CD4-positive, alpha-beta T cell treated with Interleukin-10 for 1 hour (primary cell): ENCODE results near the gene LSP1.
"Not testable (repeated sequence)": the region's sequence is repeated elsewhere in the genome, so short reads cannot be mapped to it uniquely, and the experiment has no call there.

Experiments
- DNase-seq: peaks from one replicate; pipeline ENCODE4 v3.0.0-alpha.2; 2020

The LSP1 gene

DNA sequence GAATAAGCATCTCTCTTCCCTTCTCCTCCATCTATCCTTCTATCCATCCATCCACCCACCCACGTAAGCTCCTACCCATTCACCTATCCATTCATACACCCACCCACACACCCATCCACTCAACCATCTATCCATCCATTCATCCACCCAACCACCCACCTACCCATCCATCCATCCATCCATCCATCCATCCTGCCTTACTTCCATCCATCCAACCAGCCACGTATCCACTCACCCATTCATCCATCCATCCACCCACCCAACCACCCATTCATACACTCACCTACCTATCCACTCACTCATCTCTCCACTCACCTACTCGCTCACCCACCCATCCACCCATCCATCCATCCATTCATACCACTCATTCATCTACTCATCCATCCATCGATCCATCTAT is 79.8 kb downstream of the LSP1 start:
- no peak for DNase-seq

DNA sequence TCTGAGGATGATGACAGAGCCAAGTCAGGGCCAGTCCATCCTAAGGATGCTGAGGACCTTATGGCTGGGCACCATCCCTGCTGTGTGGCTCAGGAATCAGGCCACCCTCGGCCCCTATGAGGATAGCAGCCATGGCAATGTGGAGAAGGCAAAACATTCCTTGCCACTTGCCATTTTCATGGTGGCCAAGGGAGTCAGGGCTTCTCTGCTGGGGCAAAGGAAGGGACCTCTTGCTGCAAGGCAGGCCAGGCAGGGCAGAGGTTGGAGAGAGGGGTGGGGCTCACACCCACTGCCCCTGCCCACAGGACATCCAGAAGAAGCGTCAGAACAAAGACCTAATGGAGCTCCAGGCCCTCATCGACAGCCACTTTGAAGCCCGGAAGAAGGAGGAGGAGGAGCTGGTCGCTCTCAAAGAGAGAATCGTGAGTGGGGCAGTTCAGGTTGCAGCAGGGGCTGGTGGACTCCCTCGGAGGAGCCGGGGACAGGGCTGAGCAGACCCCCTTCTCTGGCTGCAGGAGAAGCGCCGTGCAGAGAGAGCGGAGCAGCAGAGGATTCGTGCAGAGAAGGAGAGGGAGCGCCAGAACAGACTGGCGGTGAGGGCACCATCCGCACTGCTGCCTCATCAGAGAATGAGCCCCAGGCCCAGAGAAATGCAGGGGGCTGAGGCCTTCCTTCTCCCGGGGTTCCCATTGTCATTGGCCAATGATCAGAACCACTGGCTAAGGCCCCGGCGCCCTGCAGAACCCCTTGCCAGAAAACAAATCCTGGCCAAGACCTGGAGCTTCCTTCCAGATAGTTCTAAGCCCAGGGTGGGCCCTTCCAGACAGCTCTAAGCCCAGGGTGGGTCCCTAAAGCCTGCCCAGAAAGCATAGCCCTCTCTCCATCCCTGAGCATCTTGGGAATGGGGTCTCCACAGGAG is 80.8 kb downstream of the LSP1 start:
- no peak for DNase-seq

DNA sequence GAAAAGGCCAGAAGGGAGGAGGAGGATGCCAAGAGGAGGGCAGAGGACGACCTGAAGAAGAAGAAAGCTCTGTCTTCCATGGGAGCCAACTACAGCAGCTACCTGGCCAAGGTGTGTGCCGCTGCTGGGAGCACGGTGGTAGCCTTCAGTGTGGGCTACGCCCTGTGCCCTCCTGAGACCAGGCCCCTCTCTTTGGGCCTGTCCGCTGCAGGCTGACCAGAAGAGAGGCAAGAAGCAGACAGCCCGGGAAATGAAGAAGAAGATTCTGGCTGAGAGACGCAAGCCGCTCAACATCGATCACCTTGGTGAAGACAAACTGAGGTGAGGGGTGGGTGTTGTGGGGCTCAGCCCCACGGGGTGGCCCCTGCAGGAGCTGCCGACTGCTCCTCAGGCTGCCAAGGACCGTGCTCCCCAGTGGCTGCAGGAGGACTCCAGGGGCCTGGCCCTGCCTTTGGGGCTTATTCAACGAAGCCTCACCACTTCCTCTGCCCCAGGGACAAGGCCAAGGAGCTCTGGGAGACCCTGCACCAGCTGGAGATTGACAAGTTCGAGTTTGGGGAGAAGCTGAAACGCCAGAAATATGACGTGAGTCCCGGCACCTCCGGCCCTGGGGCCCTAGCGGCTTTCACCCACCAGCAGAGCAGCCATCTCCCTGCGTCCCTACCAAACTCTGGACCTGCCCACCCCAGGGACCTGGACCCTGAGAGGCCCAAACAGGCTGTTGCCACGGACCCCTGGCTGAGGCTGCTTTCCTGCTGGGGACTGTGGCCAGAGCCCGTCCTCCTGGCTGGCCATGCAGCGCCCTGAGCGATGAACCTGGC is 81.7 kb downstream of the LSP1 start:
- DNase-seq = no peak

DNA sequence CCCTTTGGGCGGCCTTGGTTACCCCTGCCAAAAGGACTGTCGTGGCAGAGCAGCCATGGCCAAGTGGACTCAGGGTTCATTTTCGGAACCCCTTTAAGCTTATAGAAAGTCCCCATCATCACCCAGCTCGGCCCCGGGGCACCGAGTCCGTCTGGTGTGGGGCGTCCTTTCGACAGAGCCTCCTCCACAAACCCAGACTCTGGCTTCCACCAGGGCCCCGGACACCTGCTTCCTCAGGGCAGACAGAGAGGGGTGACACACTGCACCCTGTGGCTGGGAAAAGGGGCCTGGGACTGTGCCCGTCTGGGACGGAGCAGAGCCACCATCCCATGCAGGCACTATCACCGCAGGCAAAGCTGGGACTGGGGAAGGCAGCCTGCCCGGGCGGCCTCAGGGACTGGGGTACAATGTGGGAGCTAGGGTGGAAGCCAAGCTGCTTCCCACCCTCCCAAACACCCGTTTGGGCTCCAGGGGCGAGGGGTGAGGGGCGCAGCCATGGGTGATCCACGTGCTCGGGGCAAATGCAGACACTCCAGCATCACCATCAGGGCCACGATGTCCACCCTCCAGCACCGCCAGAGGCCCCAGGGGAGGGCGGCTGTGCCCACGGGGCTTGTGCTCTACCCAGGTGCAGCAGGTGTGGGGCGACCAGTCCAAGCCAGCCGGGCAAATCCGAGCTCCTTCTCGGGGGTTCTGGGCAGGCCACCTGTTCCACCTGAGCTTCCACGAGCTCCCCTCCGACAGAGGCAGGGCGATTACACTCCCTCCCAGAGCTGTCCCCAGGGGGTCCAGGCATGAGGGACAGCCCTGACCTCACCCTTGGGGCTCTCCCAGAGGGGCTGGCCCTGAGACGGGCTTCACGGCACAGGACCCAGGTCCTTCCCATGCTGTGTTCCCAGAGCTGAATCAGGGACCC is 82.5 kb downstream of the LSP1 start:
- no peak for DNase-seq

DNA sequence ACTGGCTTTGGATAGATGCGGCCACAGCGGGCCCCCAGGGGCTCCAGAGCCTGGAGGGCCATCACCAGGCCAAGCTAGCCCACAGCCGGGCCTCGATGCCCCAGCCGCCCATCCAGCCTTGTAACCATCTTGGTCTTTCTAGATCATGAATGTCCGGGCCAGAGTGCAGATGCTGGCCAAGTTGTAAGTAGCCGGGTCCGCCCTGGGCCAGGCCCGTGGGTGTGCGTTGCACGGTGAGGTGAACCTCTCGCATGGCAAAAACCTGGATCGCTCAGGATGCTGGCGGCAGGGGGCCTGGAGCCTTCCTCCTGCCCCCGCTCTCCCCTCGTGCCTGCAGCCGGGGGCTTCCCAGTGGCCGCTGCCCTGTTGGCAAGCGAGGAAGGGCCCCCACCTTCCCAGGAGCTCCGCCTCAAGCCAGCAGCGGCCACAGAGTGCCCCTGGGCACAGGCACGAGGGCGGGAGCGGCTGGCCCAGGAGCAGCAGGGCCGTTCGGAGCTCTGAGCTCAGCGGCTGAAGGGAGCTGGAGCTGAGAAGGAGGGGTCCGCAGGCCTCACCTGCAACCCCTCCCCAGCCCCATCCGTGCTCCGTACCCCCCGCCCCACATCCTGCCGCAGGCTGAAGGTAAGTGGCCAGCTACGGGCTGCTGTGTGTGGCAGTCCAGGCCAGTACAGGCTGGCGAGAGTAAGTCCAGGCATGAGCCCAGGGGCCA is 83.3 kb downstream of the LSP1 start:
- no peak for DNase-seq

DNA sequence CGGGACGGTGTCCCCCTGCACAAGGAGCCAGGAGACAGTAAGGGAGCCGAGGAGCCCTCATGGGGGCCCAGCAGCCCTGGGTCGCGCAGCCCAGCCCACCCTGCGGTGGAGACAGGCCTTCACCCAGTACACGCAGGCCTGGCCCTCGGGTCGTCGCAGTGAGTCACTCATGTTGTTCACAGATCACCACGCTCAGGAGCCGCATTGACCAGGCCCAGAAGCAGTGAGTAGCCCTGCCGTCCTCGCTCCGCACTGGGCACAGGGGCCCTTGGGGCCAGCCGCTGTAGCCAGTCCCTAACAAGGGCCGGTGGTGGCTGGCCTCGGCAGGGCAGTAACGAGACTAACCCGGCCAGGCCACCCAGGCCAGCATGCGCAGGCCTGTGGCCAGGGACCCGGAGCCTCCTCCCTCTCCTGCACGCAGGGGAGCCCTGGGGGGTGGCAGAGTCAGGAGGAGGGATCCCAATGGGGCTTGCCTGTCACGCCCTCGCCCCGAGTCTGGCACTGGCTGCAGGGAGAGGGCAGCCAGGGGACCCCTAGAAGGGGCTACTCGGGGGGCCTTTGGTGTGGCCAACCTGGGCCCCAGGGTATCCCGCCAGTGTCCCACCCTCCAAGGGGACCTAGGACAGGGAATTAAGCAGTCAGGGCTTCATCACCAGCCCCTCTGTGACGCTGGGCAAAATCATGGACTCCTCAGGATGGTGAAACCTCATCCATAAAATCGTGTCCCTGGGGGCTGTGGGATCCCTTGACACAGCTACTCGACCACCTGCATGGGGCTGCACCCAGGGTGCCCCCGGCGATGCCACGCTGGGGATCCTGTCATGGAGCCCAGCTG is 84.1 kb downstream of the LSP1 start:
- no peak for DNase-seq

DNA sequence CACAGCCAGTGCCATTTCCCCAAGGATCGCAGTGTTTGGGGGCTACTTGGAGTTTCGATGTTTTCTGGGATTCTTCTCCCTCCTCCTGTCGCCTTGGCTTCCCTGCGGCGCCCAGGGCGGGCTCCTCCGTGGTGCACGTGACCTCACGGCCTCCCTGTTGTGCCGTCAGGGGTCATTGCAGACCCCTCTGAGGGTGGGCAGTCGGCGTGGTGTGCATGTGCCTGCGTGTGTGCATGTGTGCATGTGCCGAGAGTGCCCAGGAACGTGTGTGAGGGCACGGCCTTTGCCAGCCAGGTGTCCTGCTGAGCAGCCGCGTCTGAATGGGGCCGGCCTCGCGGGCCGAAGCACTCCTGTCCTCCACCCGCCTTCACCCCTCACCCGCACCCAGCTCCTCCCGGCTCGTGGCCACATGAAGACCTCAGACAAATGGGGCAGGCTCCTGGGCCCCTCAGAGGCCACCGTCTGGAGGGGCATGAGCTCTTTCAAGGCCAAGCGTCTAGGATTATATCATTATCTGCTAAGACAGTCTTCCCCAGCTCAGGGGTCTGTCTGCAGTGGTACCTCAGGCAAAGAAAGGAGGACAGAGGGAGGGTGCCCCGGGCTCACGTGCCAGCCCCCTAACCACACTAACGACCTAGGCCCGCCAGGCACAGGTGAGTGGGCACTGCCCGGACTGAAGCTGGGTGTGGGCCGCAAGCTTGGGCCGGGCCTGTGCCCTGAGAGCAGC is 84.9 kb downstream of the LSP1 start:
- DNase-seq = no peak

DNA sequence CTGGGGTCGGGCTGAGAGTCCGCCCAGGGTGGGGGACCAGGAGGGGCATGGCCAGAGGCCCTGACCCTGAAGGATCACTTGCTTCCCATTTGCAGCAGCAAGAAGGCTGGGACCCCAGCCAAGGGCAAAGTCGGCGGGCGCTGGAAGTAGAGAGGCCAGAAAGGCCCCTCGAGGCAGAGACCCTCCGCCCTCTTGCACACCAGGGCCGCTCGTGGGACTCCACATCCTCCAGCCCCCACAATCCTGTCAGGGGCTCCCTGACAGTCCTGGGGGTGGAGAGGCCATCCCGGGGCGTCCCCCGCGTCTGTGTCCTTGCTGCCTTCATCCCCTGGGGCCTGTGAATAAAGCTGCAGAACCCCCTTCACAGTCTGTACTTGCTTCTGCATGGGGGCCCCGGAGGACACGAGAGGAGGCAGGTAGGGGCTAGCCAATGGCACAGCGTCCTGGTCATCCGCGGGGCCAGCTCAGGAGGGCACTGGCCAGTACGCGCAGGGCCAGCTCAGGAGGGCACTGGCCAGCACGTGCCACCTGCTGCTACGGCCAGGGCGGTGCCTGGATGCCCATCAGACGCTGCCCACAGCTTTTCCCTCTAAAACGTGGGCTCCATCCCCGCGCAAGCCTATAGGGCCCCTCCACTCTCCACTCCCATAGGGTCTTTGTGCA is 85.6 kb downstream of the LSP1 start:
- no peak for DNase-seq

DNA sequence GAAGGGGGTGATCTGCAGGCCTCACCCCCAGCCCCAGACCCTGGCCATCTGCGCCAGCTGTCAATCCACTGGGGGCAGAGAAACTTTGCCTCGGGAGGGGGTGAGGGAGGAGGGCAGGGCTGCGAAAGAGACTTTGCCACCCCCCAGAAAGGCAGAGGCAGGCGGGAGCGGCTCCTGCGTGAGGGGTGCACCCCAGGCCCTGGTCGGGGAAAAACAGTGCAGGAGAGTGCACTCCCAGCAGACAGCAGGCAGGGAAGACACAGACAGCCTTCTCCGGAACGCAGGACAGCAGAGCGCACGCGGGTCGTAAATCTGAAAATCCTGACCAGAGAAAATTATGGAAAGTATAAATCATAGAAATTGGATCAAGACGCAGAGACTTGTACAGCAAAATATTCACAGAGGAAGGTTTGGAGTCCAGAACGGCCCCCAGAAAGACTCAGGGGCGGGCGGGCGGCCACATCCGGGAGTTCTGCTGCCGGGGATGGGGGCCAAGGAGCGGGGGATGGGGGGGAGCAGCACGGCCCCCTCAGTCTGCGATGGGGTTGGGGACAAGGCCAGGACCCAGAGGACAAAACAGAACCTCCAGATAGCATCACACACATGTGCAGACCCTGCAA is 86.2 kb downstream of the LSP1 start:
- DNase-seq = no peak

DNA sequence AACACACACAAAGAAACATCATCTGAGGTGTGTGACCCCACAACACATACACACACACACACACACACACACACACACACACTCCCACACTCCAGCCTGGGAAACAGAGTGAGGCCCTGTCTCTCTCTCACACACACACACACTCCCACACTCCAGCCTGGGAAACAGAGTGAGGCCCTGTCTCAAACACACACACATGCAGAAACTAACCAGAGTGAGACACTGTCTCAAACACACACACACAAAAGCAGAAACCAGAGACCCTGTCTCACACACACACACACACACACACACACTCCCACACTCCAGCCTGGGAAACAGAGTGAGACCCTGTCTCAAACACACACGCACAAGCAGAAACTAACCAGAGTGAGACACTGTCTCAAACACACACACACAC is 86.9 kb downstream of the LSP1 start:
- DNase-seq = not testable (repeated sequence)
